ENCODE measurements around the gene NELFB.

Gene NELFB

GRCh38 chr9:137313956-137314560, 58.9 kb downstream of the NELFB start:
- Mint-ChIP-seq H3K4me1 (peaks cover 5% of the 10 kb centered on the region), H3K4me3 (no peak overlapping the region), H3K27me3 (ENCODE audit: low read depth) (no peaks in the 10 kb centered on the region), H3K27ac (peak overlapping the region in 1 of 3 experiments; percentile 76), H3K9me3 (no peaks in the 10 kb centered on the region), H3K36me3 (ENCODE audit: low read depth) (no peaks in the 10 kb centered on the region)
- no peak for TF ChIP-seq CTCF (IDR thresholded peaks at IDR 0.05; ENCODE audit: unreplicated experiment in 3 of 3)

- H3K27ac Mint-ChIP-seq: no peak overlapping the region
- no peak overlapping the region for H3K4me3 Mint-ChIP-seq
- peaks cover 5% of the 10 kb centered on the region for H3K4me1 Mint-ChIP-seq
- H3K36me3 Mint-ChIP-seq (ENCODE audit: low read depth): no peaks in the 10 kb centered on the region
- no peaks in the 10 kb centered on the region for H3K27me3 Mint-ChIP-seq (ENCODE audit: low read depth)
- no peaks in the 10 kb centered on the region for H3K9me3 Mint-ChIP-seq
- TF ChIP-seq CTCF (IDR thresholded peaks at IDR 0.05; ENCODE audit: unreplicated experiment in 3 of 3): no peak
Observed at GRCh38 chr9:137314561-137315560, 59.7 kb downstream of the NELFB start.

- no peak for TF ChIP-seq CTCF (IDR thresholded peaks at IDR 0.05; ENCODE audit: unreplicated experiment in 3 of 3)
- no peak overlapping the region for H3K27ac Mint-ChIP-seq
- H3K4me1 Mint-ChIP-seq: peaks cover 5% of the 10 kb centered on the region
- H3K36me3 Mint-ChIP-seq (ENCODE audit: low read depth): no peaks in the 10 kb centered on the region
- no peaks in the 10 kb centered on the region for H3K9me3 Mint-ChIP-seq
- H3K27me3 Mint-ChIP-seq (ENCODE audit: low read depth): no peaks in the 10 kb centered on the region
- no peak overlapping the region for H3K4me3 Mint-ChIP-seq
Observed at GRCh38 chr9:137315581-137316011, 60.5 kb downstream of the NELFB start.

- Mint-ChIP-seq H3K4me1 (peaks cover 5% of the 10 kb centered on the region), H3K4me3 (no peak overlapping the region), H3K36me3 (ENCODE audit: low read depth) (no peaks in the 10 kb centered on the region), H3K9me3 (no peaks in the 10 kb centered on the region), H3K27me3 (ENCODE audit: low read depth) (no peaks in the 10 kb centered on the region), H3K27ac (no peak overlapping the region)
- no peak for TF ChIP-seq CTCF (IDR thresholded peaks at IDR 0.05; ENCODE audit: unreplicated experiment in 3 of 3)
Observed at GRCh38 chr9:137316012-137316981, 61.2 kb downstream of the NELFB start.

- Mint-ChIP-seq H3K4me1 (peaks cover 5% of the 10 kb centered on the region), H3K27ac (no peak overlapping the region), H3K27me3 (ENCODE audit: low read depth) (no peaks in the 10 kb centered on the region), H3K36me3 (ENCODE audit: low read depth) (no peaks in the 10 kb centered on the region), H3K4me3 (no peak overlapping the region), H3K9me3 (no peaks in the 10 kb centered on the region)
- TF ChIP-seq CTCF (IDR thresholded peaks at IDR 0.05; ENCODE audit: unreplicated experiment in 3 of 3): no peak
Observed at GRCh38 chr9:137317021-137317717, 62.0 kb downstream of the NELFB start.

Measured in nephron (organoid).